ENCODE results near the gene CHRNA9.
A peak's percentile ranks its signal among the peaks of the same experiment; 100 is the strongest.

The CHRNA9 gene

GRCh38 chr4:40308528-40309122 lies 26.5 kb upstream of the CHRNA9 start:
- no peak for DNase-seq (ENCODE audit: low read depth in 1 of 2, low spot score in 1 of 2)

GRCh38 chr4:40309250-40309774 lies 25.8 kb upstream of the CHRNA9 start:
- peak; percentile 88 to 90 for DNase-seq (ENCODE audit: low read depth in 1 of 2, low spot score in 1 of 2)

GRCh38 chr4:40310225-40310624 lies 24.9 kb upstream of the CHRNA9 start:
- no peak for DNase-seq (ENCODE audit: low read depth in 1 of 2, low spot score in 1 of 2)

- no peak for DNase-seq (ENCODE audit: low read depth in 1 of 2, low spot score in 1 of 2)
These were observed 23.3 kb upstream of the CHRNA9 start for GRCh38 chr4:40311811-40312346.

- no peak for DNase-seq (ENCODE audit: low read depth in 1 of 2, low spot score in 1 of 2)
These were observed 20.2 kb upstream of the CHRNA9 start for GRCh38 chr4:40314951-40315350.

GRCh38 chr4:40316333-40316781 lies 18.8 kb upstream of the CHRNA9 start:
- DNase-seq (ENCODE audit: low read depth in 1 of 2, low spot score in 1 of 2): peak in 1 of 2 donors; percentile 61

GRCh38 chr4:40316782-40317635 lies 18.1 kb upstream of the CHRNA9 start:
- DNase-seq (ENCODE audit: low read depth in 1 of 2, low spot score in 1 of 2): peak; percentile 34 to 59

- no peak for DNase-seq (ENCODE audit: low read depth in 1 of 2, low spot score in 1 of 2)
These were observed 17.0 kb upstream of the CHRNA9 start for GRCh38 chr4:40317916-40318658.

- no peak for DNase-seq (ENCODE audit: low read depth in 1 of 2, low spot score in 1 of 2)
These were observed 13.4 kb upstream of the CHRNA9 start for GRCh38 chr4:40321574-40322275.

GRCh38 chr4:40322811-40323210 lies 12.3 kb upstream of the CHRNA9 start:
- no peak for DNase-seq (ENCODE audit: low read depth in 1 of 2, low spot score in 1 of 2)

- DNase-seq (ENCODE audit: low read depth in 1 of 2, low spot score in 1 of 2): no peak
These were observed 11.3 kb upstream of the CHRNA9 start for GRCh38 chr4:40323866-40324265.

GRCh38 chr4:40325406-40326019 lies 9.6 kb upstream of the CHRNA9 start:
- DNase-seq (ENCODE audit: low read depth in 1 of 2, low spot score in 1 of 2): peak in 1 of 2 donors; percentile 63

- no peak for DNase-seq (ENCODE audit: low read depth in 1 of 2, low spot score in 1 of 2)
These were observed 7.8 kb upstream of the CHRNA9 start for GRCh38 chr4:40327340-40327739.

- no peak for DNase-seq (ENCODE audit: low read depth in 1 of 2, low spot score in 1 of 2)
These were observed 6.8 kb upstream of the CHRNA9 start for GRCh38 chr4:40328383-40328782.

GRCh38 chr4:40329805-40330204 lies 5.3 kb upstream of the CHRNA9 start:
- no peak for DNase-seq (ENCODE audit: low read depth in 1 of 2, low spot score in 1 of 2)

- no peak for DNase-seq (ENCODE audit: low read depth in 1 of 2, low spot score in 1 of 2)
These were observed 4.6 kb upstream of the CHRNA9 start for GRCh38 chr4:40330536-40330935.

- no peak for DNase-seq (ENCODE audit: low read depth in 1 of 2, low spot score in 1 of 2)
These were observed 3.9 kb upstream of the CHRNA9 start for GRCh38 chr4:40331101-40331745.

GRCh38 chr4:40331961-40332360 lies 3.2 kb upstream of the CHRNA9 start:
- DNase-seq (ENCODE audit: low read depth in 1 of 2, low spot score in 1 of 2): no peak

- no peak for DNase-seq (ENCODE audit: low read depth in 1 of 2, low spot score in 1 of 2)
These were observed 1.2 kb upstream of the CHRNA9 start for GRCh38 chr4:40333921-40334352.

- DNase-seq (ENCODE audit: low read depth in 1 of 2, low spot score in 1 of 2): no peak
These were observed 377 bp downstream of the CHRNA9 start for GRCh38 chr4:40335525-40335894.
